Adipocyte (in vitro differentiated cells): Measurements from ENCODE around the gene KATNB1.

Experiments
- DNase-seq: peaks from one replicate; pipeline ENCODE4 v3.0.0-alpha.2; 2015; ENCODE audit warnings: low read depth
- H3K27me3 ChIP-seq: replicated peaks from 2 replicates; pipeline ENCODE4 v1.7.0; 2013; ENCODE audit warnings: mild to moderate bottlenecking, low read length, moderate library complexity; ENCODE audit not compliant: control insufficient read depth, insufficient read depth
- H3K36me3 ChIP-seq: 2 replicates; pipeline ENCODE4 v1.7.0; 2013; ENCODE audit warnings: low read length, mild to moderate bottlenecking, moderate library complexity; ENCODE audit not compliant: control insufficient read depth, insufficient read depth, severe bottlenecking
- H3K4me1 ChIP-seq: 2 replicates; pipeline ENCODE4 v1.7.0; 2013; ENCODE audit warnings: mild to moderate bottlenecking, low read length, moderate library complexity; ENCODE audit not compliant: control insufficient read depth, insufficient read depth
- H3K4me3 ChIP-seq: 2 replicates; pipeline ENCODE4 v1.7.0; 2013; ENCODE audit warnings: mild to moderate bottlenecking, low read length, moderate library complexity
- H3K9ac ChIP-seq: 2 replicates; pipeline ENCODE4 v1.7.0; 2013; ENCODE audit warnings: mild to moderate bottlenecking, low read length, moderate library complexity
- H3K9me3 ChIP-seq: 2 replicates; pipeline ENCODE4 v1.7.0; 2013; ENCODE audit warnings: mild to moderate bottlenecking, low read length, moderate library complexity; ENCODE audit not compliant: control insufficient read depth

Gene KATNB1

DNA sequence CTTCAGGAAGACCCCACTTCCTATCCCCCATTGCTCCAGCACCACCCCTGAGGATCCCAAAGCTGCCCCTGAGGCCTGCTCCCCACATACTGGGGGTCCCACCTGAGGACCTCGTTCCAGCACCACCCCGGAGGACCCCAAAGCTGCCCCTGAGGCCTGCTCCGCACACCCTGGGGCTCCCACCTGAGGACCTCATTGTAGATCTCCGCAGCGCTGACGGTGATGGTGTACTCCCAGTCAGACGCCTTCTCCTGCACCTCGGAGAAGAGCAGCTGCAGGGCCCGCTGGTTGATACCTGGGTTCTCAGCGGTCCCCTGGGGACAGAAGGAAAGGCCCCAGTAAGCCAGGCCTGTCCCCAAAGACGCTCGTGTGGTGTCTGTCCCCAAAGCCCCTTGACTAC lies 26.4 kb downstream of the KATNB1 start:
- no peaks in the 10 kb centered on the region for H3K27me3 ChIP-seq
- peaks cover 4% of the 10 kb centered on the region for H3K4me1 ChIP-seq
- no peak overlapping the region for H3K4me3 ChIP-seq
- no peaks in the 10 kb centered on the region for H3K9me3 ChIP-seq
- peaks cover 15% of the 10 kb centered on the region for H3K36me3 ChIP-seq
- no peak overlapping the region for H3K9ac ChIP-seq
- no peak for DNase-seq

- Histone ChIP-seq H3K9ac (no peak overlapping the region), H3K4me3 (no peak overlapping the region), H3K9me3 (no peaks in the 10 kb centered on the region), H3K36me3 (peaks cover 20% of the 10 kb centered on the region), H3K4me1 (peaks cover 4% of the 10 kb centered on the region), H3K27me3 (no peaks in the 10 kb centered on the region)
- no peak for DNase-seq
Observed at GRCh38 chr16:57762365-57763040, 26.9 kb downstream of the KATNB1 start.

DNA sequence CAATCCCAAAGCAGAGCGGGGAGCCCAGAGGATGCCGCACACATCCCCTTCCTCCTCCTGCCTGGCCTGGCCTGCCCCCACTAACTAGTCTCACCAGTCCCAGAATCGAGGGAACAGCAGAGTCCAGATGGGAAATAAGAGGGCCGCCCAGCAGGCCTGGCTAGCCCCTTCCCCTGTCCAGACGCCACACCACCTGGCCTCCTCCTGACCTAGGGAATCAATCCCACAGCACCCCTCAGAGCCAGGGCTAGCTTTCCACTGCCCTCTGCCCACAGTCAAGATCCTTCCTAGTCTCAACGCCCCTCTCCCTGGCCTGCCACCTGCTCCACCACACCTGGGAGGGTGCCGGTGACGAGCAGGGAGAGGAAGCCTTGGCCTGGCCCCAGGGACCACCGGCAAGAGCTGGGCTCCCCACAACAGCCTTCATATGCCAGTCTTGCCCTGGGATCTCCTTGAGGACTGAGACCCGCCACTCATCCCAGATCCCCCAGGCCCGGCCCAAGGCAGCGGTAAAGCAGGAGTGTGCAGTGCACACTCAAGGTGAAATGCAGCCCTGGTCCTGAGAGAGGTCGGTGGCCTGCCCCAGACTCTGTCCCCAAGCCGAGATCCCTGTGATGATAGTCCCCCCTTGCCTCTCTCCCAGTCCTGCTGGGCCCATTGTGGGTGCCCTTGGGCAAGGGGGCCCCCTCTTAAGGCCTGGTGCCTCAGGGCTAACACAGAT lies 27.9 kb downstream of the KATNB1 start:
- Histone ChIP-seq H3K36me3 (peaks cover 20% of the 10 kb centered on the region), H3K9me3 (no peaks in the 10 kb centered on the region), H3K4me3 (no peak overlapping the region), H3K27me3 (no peaks in the 10 kb centered on the region), H3K9ac (no peak overlapping the region), H3K4me1 (peaks cover 4% of the 10 kb centered on the region)
- DNase-seq, result no peak

- DNase-seq, result no peak
Observed at GRCh38 chr16:57764006-57764340, 28.4 kb downstream of the KATNB1 start.

DNA sequence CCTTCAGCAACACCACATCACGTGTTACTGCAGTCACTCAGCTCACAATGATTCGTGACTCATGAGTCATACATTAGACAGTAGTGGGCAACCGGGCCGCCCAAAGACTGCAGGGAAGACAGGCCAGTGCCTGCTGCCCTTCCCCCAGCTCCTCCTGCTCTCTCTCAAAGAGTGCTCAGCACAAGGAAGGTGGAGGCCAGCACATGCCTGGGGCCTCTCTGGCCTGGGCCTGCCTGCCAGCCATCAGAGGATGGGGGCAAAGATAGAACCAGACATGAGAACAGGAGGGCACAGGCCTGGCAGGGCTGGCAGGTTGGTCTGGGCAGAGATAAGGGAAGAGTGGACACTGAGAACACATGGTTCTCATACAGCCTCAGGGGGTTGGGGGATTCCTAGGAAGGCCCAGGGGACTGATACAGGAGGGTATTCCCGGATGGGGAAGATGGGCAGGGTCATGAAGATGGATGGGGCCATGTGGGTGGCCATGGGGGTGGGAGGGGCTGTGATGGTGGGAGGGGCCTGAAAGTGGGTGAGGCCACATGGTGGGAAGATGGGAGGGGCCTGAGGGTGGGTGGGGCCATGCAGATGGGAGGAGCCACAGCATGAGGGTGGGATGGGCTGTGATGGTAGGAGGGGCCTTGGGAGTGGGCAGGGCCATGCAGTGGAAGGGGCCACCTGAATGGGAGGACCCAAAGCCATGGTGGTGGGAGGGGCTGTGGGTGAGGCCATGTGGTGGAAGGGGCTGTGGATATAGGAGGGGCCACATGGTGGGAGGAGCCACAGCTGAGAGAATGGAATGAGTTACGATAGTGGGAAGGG lies 29.0 kb downstream of the KATNB1 start:
- no peaks in the 10 kb centered on the region for H3K27me3 ChIP-seq
- H3K4me3 ChIP-seq, result no peak overlapping the region
- H3K36me3 ChIP-seq, result peaks cover 26% of the 10 kb centered on the region
- peaks cover 4% of the 10 kb centered on the region for H3K4me1 ChIP-seq
- no peak overlapping the region for H3K9ac ChIP-seq
- peak; percentile 68 for DNase-seq
- no peaks in the 10 kb centered on the region for H3K9me3 ChIP-seq

More at GRCh38 chr16:57764006-57764340, 28.4 kb downstream of the KATNB1 start:
- no peak overlapping the region for H3K9ac ChIP-seq
- no peaks in the 10 kb centered on the region for H3K9me3 ChIP-seq
- H3K4me3 ChIP-seq, result no peak overlapping the region
- H3K4me1 ChIP-seq, result peaks cover 4% of the 10 kb centered on the region
- H3K36me3 ChIP-seq, result peaks cover 25% of the 10 kb centered on the region
- no peaks in the 10 kb centered on the region for H3K27me3 ChIP-seq

- Histone ChIP-seq H3K4me1 (peaks cover 4% of the 10 kb centered on the region), H3K36me3 (peaks cover 33% of the 10 kb centered on the region), H3K9ac (no peak overlapping the region), H3K27me3 (no peaks in the 10 kb centered on the region), H3K4me3 (no peak overlapping the region), H3K9me3 (no peaks in the 10 kb centered on the region)
- no peak for DNase-seq
Observed at GRCh38 chr16:57765160-57765728, 29.7 kb downstream of the KATNB1 start.

GRCh38 chr16:57766714-57767348 lies 31.3 kb downstream of the KATNB1 start:
- H3K4me1 ChIP-seq, result peaks cover 4% of the 10 kb centered on the region
- H3K9me3 ChIP-seq, result no peaks in the 10 kb centered on the region
- DNase-seq, result no peak
- no peaks in the 10 kb centered on the region for H3K27me3 ChIP-seq
- no peak overlapping the region for H3K9ac ChIP-seq
- no peak overlapping the region for H3K4me3 ChIP-seq
- H3K36me3 ChIP-seq, result peaks cover 37% of the 10 kb centered on the region

DNA sequence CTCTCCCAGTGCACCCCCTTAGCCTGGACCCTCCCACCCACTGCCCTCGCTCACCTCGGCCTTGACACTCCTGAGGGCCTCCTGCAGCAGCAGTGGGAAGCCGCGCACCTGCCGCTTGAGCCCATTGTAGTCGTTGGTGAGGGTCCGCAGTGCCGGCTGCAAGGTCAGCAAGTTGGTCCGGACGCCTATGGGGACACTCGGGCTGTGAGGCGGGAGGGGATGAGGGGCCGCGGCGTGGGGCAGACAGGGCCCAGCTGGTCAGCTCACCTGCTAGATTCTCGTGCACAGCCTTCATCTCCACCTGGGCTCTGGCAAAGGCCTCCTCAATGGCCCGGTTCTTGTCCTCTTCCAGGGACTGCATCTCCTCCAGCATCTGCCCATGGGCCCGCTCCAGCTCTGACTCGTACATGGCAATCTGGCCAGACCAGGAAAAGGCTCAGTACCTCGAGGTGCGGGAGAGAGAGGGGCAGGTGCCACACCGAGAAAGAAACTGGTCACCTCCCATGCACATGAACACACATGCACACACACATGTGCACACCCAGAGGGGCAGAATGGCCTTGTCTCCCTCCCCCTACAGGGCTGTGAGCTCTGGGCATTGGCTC lies 34.1 kb downstream of the KATNB1 start:
- H3K36me3 ChIP-seq, result peaks cover 37% of the 10 kb centered on the region
- no peak for DNase-seq
- H3K27me3 ChIP-seq, result no peaks in the 10 kb centered on the region
- H3K4me1 ChIP-seq, result no peaks in the 10 kb centered on the region
- H3K9me3 ChIP-seq, result no peaks in the 10 kb centered on the region
- H3K9ac ChIP-seq, result no peak overlapping the region
- H3K4me3 ChIP-seq, result no peak overlapping the region

DNA sequence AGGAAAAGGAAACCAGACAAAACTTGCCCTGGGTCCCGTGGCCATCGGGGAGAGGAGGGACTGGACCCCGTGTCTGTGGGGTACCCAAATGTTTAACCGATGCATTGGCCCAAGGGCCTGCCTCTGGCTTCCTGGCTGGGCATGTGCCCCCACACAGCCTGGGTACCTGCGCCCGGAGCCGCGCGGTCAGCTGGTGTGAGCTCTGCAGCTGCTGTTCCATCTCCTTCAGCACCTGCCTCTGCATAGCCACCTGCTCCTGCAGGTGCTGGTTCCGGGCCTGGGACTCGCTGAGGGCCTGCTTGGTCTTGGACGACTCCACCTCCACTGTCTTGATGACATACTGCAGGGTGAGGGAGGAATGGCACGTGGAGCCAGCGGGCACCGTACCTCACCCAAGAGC lies 34.8 kb downstream of the KATNB1 start:
- Histone ChIP-seq H3K4me1 (no peaks in the 10 kb centered on the region), H3K9me3 (no peaks in the 10 kb centered on the region), H3K9ac (no peak overlapping the region), H3K27me3 (no peaks in the 10 kb centered on the region), H3K36me3 (peaks cover 41% of the 10 kb centered on the region), H3K4me3 (no peak overlapping the region)
- DNase-seq, result no peak

- DNase-seq, result no peak
- H3K9me3 ChIP-seq, result no peaks in the 10 kb centered on the region
- no peak overlapping the region for H3K9ac ChIP-seq
- no peaks in the 10 kb centered on the region for H3K27me3 ChIP-seq
- peaks cover 38% of the 10 kb centered on the region for H3K36me3 ChIP-seq
- no peaks in the 10 kb centered on the region for H3K4me1 ChIP-seq
- H3K4me3 ChIP-seq, result no peak overlapping the region
Observed at GRCh38 chr16:57771141-57771785, 35.7 kb downstream of the KATNB1 start.
